K562 (cell line): Measurements from ENCODE around the gene CUX1. TPM values are rescaled to one million over a fixed set of nuclear protein-coding genes. Genes with fewer than 3 reads are reported as not detected.

Experiments used
- ATAC-seq: fragments of 200-7000 bp; cut with Tn5 transposase; 3 replicates; pipeline ENCODE4 v1.9.1; 2020; ENCODE audit warnings: moderate library complexity
- BruUV-seq: library from RNA; stranded (reverse); fragments of 400-500 nt; replicated peaks from 2 replicates; lab custom pipeline; 2021; lab: Mats Ljungman, UMichigan
- CTCF ChIA-PET: fragments of 300-600 bp; formaldehyde crosslinking; extraction: SDS; loops from one replicate; lab custom pipeline; 2021; ENCODE audit warnings: low intra/inter-chr PET ratio; lab: Yijun Ruan, JAX
- POLR2A ChIA-PET: fragments of 300-600, 350-650 bp; sonication (Branson Sonifier 250); formaldehyde crosslinking; extraction: SDS; loops from one replicate; lab custom pipeline; 2021; ENCODE audit warnings: antibody characterized with exemption, inconsistent platforms; lab: Yijun Ruan, JAX
- DNase-seq, 4 experiments: peaks; one replicate each; pipeline versions ENCODE4 v3.0.0 to v3.0.0-alpha.2; 2011 to 2018; ENCODE audit warnings: low spot score in 3 of 4, mixed read lengths in 3 of 4; ENCODE audit errors: extremely low read depth in 1 of 4
- FAIRE-seq: peaks from 2 replicates; lab custom pipeline; 2011; peaks lifted over from hg19 to GRCh38; lab: Jason Lieb, UNC
- H2AFZ ChIP-seq: 2 replicates; pipeline ENCODE4 v1.6.0; 2011; ENCODE audit warnings: low read depth, low read length, control low read depth, inconsistent platforms
- H3K27ac ChIP-seq: fragments of 200-600 bp; 3 replicates; pipeline ENCODE4 v1.8.0; 2011; ENCODE audit warnings: low read depth, mild to moderate bottlenecking, control low read depth, inconsistent platforms, low read length, moderate library complexity, mixed read lengths; ENCODE audit errors: extremely low read depth
- H3K27me3 ChIP-seq, 2 experiments: fragments of 300-600 bp in 1 of 2; 2 replicates in 1 of 2; 3 replicates in 1 of 2; pipeline versions ENCODE4 v1.6.0 to v1.8.0; 2011; ENCODE audit warnings: inconsistent platforms in 2 of 2, low read length in 2 of 2, mild to moderate bottlenecking in 1 of 2, mixed read lengths in 1 of 2, moderate library complexity in 1 of 2; ENCODE audit not compliant: control insufficient read depth in 2 of 2, insufficient read depth in 2 of 2
- H3K36me3 ChIP-seq: fragments of 300-600 bp; 3 replicates; pipeline ENCODE4 v1.8.0; 2011; ENCODE audit warnings: mild to moderate bottlenecking, low read length, inconsistent platforms; ENCODE audit not compliant: control insufficient read depth, insufficient read depth
- H3K4me1 ChIP-seq, 2 experiments: fragments of 200-600 bp in 1 of 2; replicated peaks in 1 of 2; 2 replicates in 1 of 2; 3 replicates in 1 of 2; pipeline versions ENCODE4 v1.5.1 to v1.8.0; 2011; ENCODE audit warnings: inconsistent platforms in 2 of 2, low read length in 2 of 2, mild to moderate bottlenecking in 1 of 2, mixed read lengths in 1 of 2, moderate library complexity in 1 of 2; ENCODE audit not compliant: control insufficient read depth in 2 of 2, insufficient read depth in 2 of 2
- H3K4me2 ChIP-seq: 2 replicates; pipeline ENCODE4 v1.6.1; 2011; ENCODE audit warnings: low read length, control low read depth, inconsistent platforms, mixed read lengths; ENCODE audit not compliant: insufficient read depth
- H3K4me3 ChIP-seq: fragments of 200-600 bp; sonication (generic), shearing (Covaris generic); 2 replicates; pipeline ENCODE4 v1.5.1; 2016; ENCODE audit warnings: control low read depth, inconsistent platforms
- H3K79me2 ChIP-seq: fragments of 200-600 bp; 3 replicates; pipeline ENCODE4 v1.8.0; 2011; ENCODE audit warnings: low read length, inconsistent platforms; ENCODE audit not compliant: control insufficient read depth, insufficient read depth
- H3K9ac ChIP-seq, 2 experiments: 2 replicates each; pipeline versions ENCODE4 v1.6.0 to v1.6.1; 2011; ENCODE audit warnings: low read depth in 2 of 2, low read length in 2 of 2, control low read depth in 1 of 2, inconsistent platforms in 1 of 2, mild to moderate bottlenecking in 1 of 2, mixed read lengths in 1 of 2; ENCODE audit not compliant: insufficient read depth in 1 of 2
- H3K9me1 ChIP-seq: one replicate; pipeline ENCODE4 v1.6.0; 2011; ENCODE audit warnings: inconsistent platforms, mild to moderate bottlenecking, low read length, moderate library complexity; ENCODE audit not compliant: control insufficient read depth, insufficient read depth
- H3K9me3 ChIP-seq: replicated peaks from 2 replicates; pipeline ENCODE4 v1.5.1; 2011; ENCODE audit warnings: low read depth, low read length, inconsistent platforms; ENCODE audit not compliant: control insufficient read depth, insufficient read depth
- H4K20me1 ChIP-seq: replicated peaks from 2 replicates; pipeline ENCODE4 v1.6.1; 2011; ENCODE audit warnings: low read length, inconsistent platforms, mixed read lengths; ENCODE audit not compliant: control insufficient read depth, insufficient read depth
- FOXK1 ChIP-seq: sonication (generic); formaldehyde crosslinking; IDR thresholded peaks from 2 replicates; pipeline ENCODE4 v1.8.0; 2022; ENCODE audit warnings: missing genetic modification reagents, mild to moderate bottlenecking, borderline replicate concordance
- PCBP1 ChIP-seq: fragments of 200-400 bp; formaldehyde crosslinking; IDR thresholded peaks from 2 replicates; pipeline ENCODE4 v1.6.1; 2018; ENCODE audit warnings: mild to moderate bottlenecking, low read depth, low read length; ENCODE audit not compliant: poor library complexity, severe bottlenecking
- UBTF ChIP-seq, 2 experiments: IDR thresholded peaks; 2 replicates each; pipeline ENCODE4 v1.6.1; 2012; ENCODE audit warnings: improper control_type of control experiment in 2 of 2, low read depth in 2 of 2, low read length in 2 of 2, borderline replicate concordance in 1 of 2
- ZNF23 ChIP-seq: fragments of 250-450 bp; sonication (Bioruptor Pico); IDR thresholded peaks from 2 replicates; pipeline ENCODE4 v1.4.0; 2020; ENCODE audit warnings: mild to moderate bottlenecking
- WGBS: fragments of 100-300 bp; shearing (Covaris generic); methylation state at CpG from one replicate; pipeline ENCODE4 v1.1.6; 2016; ENCODE audit warnings: low coverage, mixed read lengths; ENCODE audit not compliant: insufficient coverage; ENCODE audit errors: missing lambda C conversion rate; 5-methylcytosine and 5-hydroxymethylcytosine counted together
- in situ Hi-C: fragments of 300-500 bp; cut with MboI; formaldehyde crosslinking; loops from 4 replicates; pipeline ENCODE4 v1.15.0; 2018; ENCODE audit warnings: inconsistent platforms, mixed read lengths
- intact Hi-C: fragments of 100-400 bp; cut with micrococcal nuclease; formaldehyde crosslinking; loops from 2 replicates; pipeline ENCODE4 v1.14.2; 2022
- polyA plus RNA-seq, 8 experiments: library from polyadenylated mRNA; depleted of rRNA in 4 of 8; stranded (reverse) in 5 of 8; unstranded in 3 of 8; fragments of >200 nt; fragmentation: Nextera tagmentation in 2 of 8; fragmentation: Illumina TruSeq in 1 of 8; extraction: Ambion mirVana in 2 of 8; extraction: Trizol in 1 of 8; gene quantifications; 2 replicates each; pipeline versions ENCODE4 v1.2.1 to v1.2.3, GENCODE V29; 2011 to 2014; ENCODE audit warnings: inconsistent platforms in 1 of 8, missing spikeins in 1 of 8
- total RNA-seq, 7 experiments: library from RNA; depleted of rRNA in 6 of 7; stranded (reverse); fragments of >200 nt in 6 of 7; fragmentation: Illumina TruSeq in 2 of 7; extraction: Trizol in 2 of 7; gene quantifications; 2 replicates each; pipeline versions ENCODE4 v1.2.1 to v1.2.3, GENCODE V29; 2011 to 2021; ENCODE audit warnings: low replicate concordance in 1 of 7

CUX1 gene
- total and polyA plus RNA-seq, 9 of the 15 experiments (the other 6 are each of a cell fraction or from before 2014, with no cell fraction given), result 3.6 to 55.3 (median 25.2) TPM

GRCh38 chr7:102277901-102278300 is 460.5 kb downstream of the CUX1 start:
- DNase-seq (no peak), FAIRE-seq (no peak), ATAC-seq (no peak)
- ChIA-PET CTCF (interaction anchor here (2.0 kb wide), 1 partner anchor 113 kb away, joined by 33 read pairs; no protein-coding TSS in a partner anchor), POLR2A (no interaction called here)
- intact Hi-C loops, result no loop called here
- Histone ChIP-seq H3K27me3 (no peaks in the 10 kb centered on the region), H3K9ac (no peak overlapping the region), H3K36me3 (no peaks in the 10 kb centered on the region), H3K4me2 (no peak overlapping the region), H3K9me1 (peaks cover 7% of the 10 kb centered on the region), H3K4me1 (peaks cover 8 to 46% of the 10 kb centered on the region in 2 experiments; a peak in 4 of 5 replicates), H2AFZ (no peak overlapping the region), H3K4me3 (no peak overlapping the region), H3K27ac (no peak overlapping the region), H3K9me3 (no peaks in the 10 kb centered on the region), H4K20me1 (peaks cover 11% of the 10 kb centered on the region), H3K79me2 (no peaks in the 10 kb centered on the region)
- TF ChIP-seq PCBP1 (peak; percentile 32), UBTF (IDR thresholded peaks at IDR 0.05; ENCODE audit: borderline replicate concordance in 1 of 2, low read depth in 2 of 2, low read length in 2 of 2) (no peak), ZNF23 (CRISPR knock-in tag) (no peak), FOXK1 (no peak)
- in situ Hi-C loops, result no loop called here
- no TSS peak for BruUV-seq
- 43% methylated on average over 8 of the region's 10 CpGs for WGBS
